Neuronal stem cell (in vitro differentiated cells): ENCODE results near the gene AGAP4.
"Not testable (repeated sequence)": the region's sequence is repeated elsewhere in the genome, so short reads cannot be mapped to it uniquely, and the experiment has no call there.

ENCODE experiments used
- DNase-seq: peaks from one replicate; pipeline ENCODE4 v3.0.0-alpha.2; 2013; ENCODE audit warnings: low spot score
- H2AFZ ChIP-seq: one replicate; pipeline ENCODE4 v1.6.1; 2013; ENCODE audit warnings: mild to moderate bottlenecking, low read length, inconsistent platforms
- H2AK5ac ChIP-seq: 2 replicates; pipeline ENCODE4 v1.6.1; 2013; ENCODE audit warnings: low read depth, mild to moderate bottlenecking, inconsistent platforms, low read length, moderate library complexity, mixed read lengths
- H2BK120ac ChIP-seq: 2 replicates; pipeline ENCODE4 v1.6.1; 2013; ENCODE audit warnings: low read depth, mild to moderate bottlenecking, inconsistent platforms, low read length, moderate library complexity, mixed read lengths
- H2BK12ac ChIP-seq: one replicate; pipeline ENCODE4 v1.6.1; 2013; ENCODE audit warnings: low read length, inconsistent platforms
- H2BK15ac ChIP-seq: 2 replicates; pipeline ENCODE4 v1.6.1; 2013; ENCODE audit warnings: mild to moderate bottlenecking, low read length, inconsistent platforms, mixed read lengths
- H2BK5ac ChIP-seq: one replicate; pipeline ENCODE4 v1.6.1; 2013; ENCODE audit warnings: inconsistent platforms, mild to moderate bottlenecking, low read length, moderate library complexity
- H3K14ac ChIP-seq: one replicate; pipeline ENCODE4 v1.6.1; 2013; ENCODE audit warnings: low read length, inconsistent platforms
- H3K18ac ChIP-seq: 2 replicates; pipeline ENCODE4 v1.6.1; 2013; ENCODE audit warnings: low read length, inconsistent platforms
- H3K23ac ChIP-seq: 2 replicates; pipeline ENCODE4 v1.6.1; 2013; ENCODE audit warnings: low read depth, mild to moderate bottlenecking, mixed read lengths, low read length, inconsistent platforms; ENCODE audit not compliant: poor library complexity
- H3K27ac ChIP-seq: replicated peaks from 3 replicates; pipeline ENCODE4 v1.5.1; 2013; ENCODE audit warnings: low read length, inconsistent platforms
- H3K27me3 ChIP-seq, 3 experiments: 2 replicates each; pipeline ENCODE4 v1.6.1; 2013; ENCODE audit warnings: low read length in 3 of 3, mild to moderate bottlenecking in 2 of 3, inconsistent platforms in 1 of 3, low read depth in 1 of 3, mixed read lengths in 1 of 3, moderate library complexity in 1 of 3; ENCODE audit not compliant: control insufficient read depth in 3 of 3, insufficient read depth in 3 of 3
- H3K36me3 ChIP-seq, 2 donors: replicated peaks in 1 of 2; 2 replicates each; pipeline ENCODE4 v1.6.1; 2013; ENCODE audit warnings: low read length in 2 of 2; ENCODE audit not compliant: control insufficient read depth in 2 of 2, insufficient read depth in 2 of 2
- H3K4ac ChIP-seq: 2 replicates; pipeline ENCODE4 v1.6.1; 2013; ENCODE audit warnings: inconsistent platforms, mild to moderate bottlenecking, low read length, moderate library complexity
- H3K4me1 ChIP-seq, 2 donors: 1 replicate in 1 of 2; 2 replicates in 1 of 2; pipeline ENCODE4 v1.6.1; 2013; ENCODE audit warnings: low read length in 2 of 2, low read depth in 1 of 2; ENCODE audit not compliant: control insufficient read depth in 2 of 2, insufficient read depth in 1 of 2
- H3K4me2 ChIP-seq: one replicate; pipeline ENCODE4 v1.6.1; 2013; ENCODE audit warnings: mild to moderate bottlenecking, low read length, inconsistent platforms; ENCODE audit not compliant: insufficient read depth, poor library complexity, severe bottlenecking
- H3K4me3 ChIP-seq, 2 donors: 2 replicates each; pipeline ENCODE4 v1.5.1; 2013; ENCODE audit warnings: low read length in 2 of 2, mild to moderate bottlenecking in 2 of 2, inconsistent platforms in 1 of 2, moderate library complexity in 1 of 2
- H3K79me1 ChIP-seq: one replicate; pipeline ENCODE4 v1.6.1; 2013; ENCODE audit warnings: low read depth, mild to moderate bottlenecking, inconsistent platforms, low read length, moderate library complexity
- H3K9ac ChIP-seq: one replicate; pipeline ENCODE4 v1.6.1; 2013; ENCODE audit warnings: mild to moderate bottlenecking, low read depth, low read length, inconsistent platforms; ENCODE audit not compliant: poor library complexity
- H3K9me3 ChIP-seq, 2 donors: replicated peaks in 1 of 2; 2 replicates each; pipeline versions ENCODE3 to v1.6.1; 2013; ENCODE audit warnings: low read length in 2 of 2, mild to moderate bottlenecking in 2 of 2, inconsistent platforms in 1 of 2, low read depth in 1 of 2, mixed read lengths in 1 of 2, moderate library complexity in 1 of 2; ENCODE audit not compliant: control insufficient read depth in 2 of 2, insufficient read depth in 1 of 2
- H4K8ac ChIP-seq: one replicate; pipeline ENCODE4 v1.6.1; 2013; ENCODE audit warnings: low read depth, mild to moderate bottlenecking, inconsistent platforms, low read length, moderate library complexity
- H4K91ac ChIP-seq: one replicate; pipeline ENCODE4 v1.6.1; 2013; ENCODE audit warnings: low read length, low read depth, mild to moderate bottlenecking, inconsistent platforms; ENCODE audit not compliant: poor library complexity
- WGBS, 2 donors: extraction: QIAGEN DNeasy Blood & Tissue Kit; methylation state at CpG; one replicate each; pipeline ENCODE4 v1.1.7; 2013; ENCODE audit warnings: missing lambda C conversion rate in 2 of 2, mixed read lengths in 1 of 2; ENCODE audit not compliant: insufficient read length in 2 of 2, insufficient replicate concordance in 1 of 2; ENCODE audit errors: extremely low coverage in 2 of 2; 5-methylcytosine and 5-hydroxymethylcytosine counted together

Gene AGAP4

GRCh38 chr10:45817912-45818311, 29.4 kb downstream of the AGAP4 start:
- no peak overlapping the region for H3K27ac ChIP-seq

GRCh38 chr10:45817130-45817859, 30.0 kb downstream of the AGAP4 start:
- H3K18ac ChIP-seq = no peak overlapping the region
- no peak overlapping the region for H3K4ac ChIP-seq
- H3K4me3 ChIP-seq = no peak overlapping the region
- H2BK5ac ChIP-seq = no peak overlapping the region
- no peak overlapping the region for H4K91ac ChIP-seq
- H2BK12ac ChIP-seq = no peak overlapping the region
- no peak overlapping the region for H3K4me2 ChIP-seq
- DNase-seq = no peak
- no peaks in the 10 kb centered on the region for H3K79me1 ChIP-seq
- no peaks in the 10 kb centered on the region for H3K9me3 ChIP-seq
- H3K9ac ChIP-seq = no peak overlapping the region
- H3K27ac ChIP-seq = no peak overlapping the region
- no peaks in the 10 kb centered on the region for H3K27me3 ChIP-seq
- no peak overlapping the region for H2BK15ac ChIP-seq
- H2AK5ac ChIP-seq = no peak overlapping the region
- no peaks in the 10 kb centered on the region for H3K4me1 ChIP-seq
- H2AFZ ChIP-seq = no peak overlapping the region
- H3K14ac ChIP-seq = no peak overlapping the region
- H3K23ac ChIP-seq = no peak overlapping the region
- H2BK120ac ChIP-seq = no peak overlapping the region
- WGBS, 2 donors = no CpG with 5 or more reads among the region's 7 CpGs
- no peaks in the 10 kb centered on the region for H3K36me3 ChIP-seq
- H4K8ac ChIP-seq = no peak overlapping the region

More at GRCh38 chr10:45817912-45818311, 29.4 kb downstream of the AGAP4 start:
- no peak overlapping the region for H3K4me2 ChIP-seq
- no peak overlapping the region for H3K14ac ChIP-seq
- no peak overlapping the region for H3K23ac ChIP-seq
- no peaks in the 10 kb centered on the region for H3K9me3 ChIP-seq
- no peak overlapping the region for H3K9ac ChIP-seq
- H3K79me1 ChIP-seq = no peaks in the 10 kb centered on the region
- no peaks in the 10 kb centered on the region for H3K4me1 ChIP-seq
- WGBS, 2 donors = no CpG with 5 or more reads among the region's 3 CpGs
- no peak overlapping the region for H2AK5ac ChIP-seq
- H2BK5ac ChIP-seq = no peak overlapping the region
- no peak overlapping the region for H2BK12ac ChIP-seq
- H3K27me3 ChIP-seq = no peaks in the 10 kb centered on the region
- DNase-seq = no peak
- H3K36me3 ChIP-seq = no peaks in the 10 kb centered on the region
- H2BK15ac ChIP-seq = no peak overlapping the region
- H2BK120ac ChIP-seq = no peak overlapping the region
- no peak overlapping the region for H3K4ac ChIP-seq
- no peak overlapping the region for H3K4me3 ChIP-seq
- no peak overlapping the region for H4K91ac ChIP-seq
- H4K8ac ChIP-seq = no peak overlapping the region
- no peak overlapping the region for H2AFZ ChIP-seq
- H3K18ac ChIP-seq = no peak overlapping the region

- not testable (repeated sequence) for H3K27me3 ChIP-seq, DNase-seq, H2AFZ ChIP-seq, H2BK120ac ChIP-seq, H2BK5ac ChIP-seq, H3K9me3 ChIP-seq, H3K36me3 ChIP-seq, H3K23ac ChIP-seq, H4K8ac ChIP-seq, H4K91ac ChIP-seq, H3K79me1 ChIP-seq, H3K4me3 ChIP-seq, H3K4ac ChIP-seq, H2BK15ac ChIP-seq, H3K18ac ChIP-seq, H2BK12ac ChIP-seq, H3K14ac ChIP-seq, H2AK5ac ChIP-seq, H3K4me1 ChIP-seq, H3K27ac ChIP-seq, H3K4me2 ChIP-seq, H3K9ac ChIP-seq
- no CpG with 5 or more reads among the region's 4 CpGs for WGBS, 2 donors
Observed at GRCh38 chr10:45814146-45814545, 33.2 kb downstream of the AGAP4 start.

- not testable (repeated sequence) for H3K36me3 ChIP-seq, H3K4ac ChIP-seq, H3K4me1 ChIP-seq, H3K18ac ChIP-seq, H3K14ac ChIP-seq, H3K4me3 ChIP-seq, H3K23ac ChIP-seq, H3K27me3 ChIP-seq, H2BK12ac ChIP-seq, H2BK120ac ChIP-seq, DNase-seq, H3K27ac ChIP-seq, H3K4me2 ChIP-seq, H3K79me1 ChIP-seq, H2BK15ac ChIP-seq, H3K9me3 ChIP-seq, H2AK5ac ChIP-seq, H2BK5ac ChIP-seq, H4K91ac ChIP-seq, H3K9ac ChIP-seq, H2AFZ ChIP-seq, H4K8ac ChIP-seq
- no CpG with 5 or more reads among the region's 13 CpGs for WGBS, 2 donors
Observed at GRCh38 chr10:45812959-45813358, 34.3 kb downstream of the AGAP4 start.
